GM18951 (cell line): Measurements from ENCODE around the gene RPH3AL.

Experiments
- POLR2A ChIP-seq: IDR thresholded peaks from 4 replicates; pipeline ENCODE4 v1.6.1; 2011; ENCODE audit warnings: mild to moderate bottlenecking; ENCODE audit not compliant: insufficient read length, insufficient read depth; ENCODE audit errors: extremely low read depth
- in situ Hi-C: fragments of 300-500 bp; cut with MboI; formaldehyde crosslinking; loops from one replicate; pipeline ENCODE4 v1.12.0; 2022; ENCODE audit warnings: low sequenced_read_pairs, mixed read lengths, inconsistent platforms; ENCODE audit not compliant: unreplicated experiment

RPH3AL gene

GRCh38 chr17:352421-353212 is at the start of gene RPH3AL:
Gene RPH3AL (minus strand): TSS chr17:352807. CDS start chr17:327543, 25,264 bp downstream.
- TF ChIP-seq POLR2A, result no peak
- in situ Hi-C loops, result no loop called here

DNA sequence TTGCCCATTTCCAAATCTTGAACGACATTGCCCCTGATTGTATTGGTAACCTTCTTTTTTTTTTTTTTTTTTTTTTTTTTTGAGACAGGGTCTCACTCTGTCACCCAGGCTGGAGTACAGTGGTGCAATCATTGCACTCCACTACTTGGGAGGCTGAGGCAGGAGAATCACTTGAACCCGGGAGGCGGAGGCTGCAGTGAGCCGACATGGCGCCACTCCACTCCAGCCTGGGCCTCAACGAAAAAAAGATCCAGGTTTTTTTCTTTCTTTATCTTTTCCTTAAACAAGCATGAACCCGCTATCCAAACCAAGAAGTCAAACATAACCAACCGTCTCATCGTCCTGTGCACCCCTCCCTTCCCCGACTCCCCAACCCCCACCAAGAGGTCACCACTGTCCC is 47.6 kb upstream of the RPH3AL start:
- no peak for TF ChIP-seq POLR2A
- in situ Hi-C loops, result no loop called here

- TF ChIP-seq POLR2A, result no peak
- in situ Hi-C loops, result no loop called here
Measured at GRCh38 chr17:396788-397187, 44.2 kb upstream of the RPH3AL start.

GRCh38 chr17:395974-396373 is 43.4 kb upstream of the RPH3AL start:
- TF ChIP-seq POLR2A, result no peak
- in situ Hi-C loops, result no loop called here

DNA sequence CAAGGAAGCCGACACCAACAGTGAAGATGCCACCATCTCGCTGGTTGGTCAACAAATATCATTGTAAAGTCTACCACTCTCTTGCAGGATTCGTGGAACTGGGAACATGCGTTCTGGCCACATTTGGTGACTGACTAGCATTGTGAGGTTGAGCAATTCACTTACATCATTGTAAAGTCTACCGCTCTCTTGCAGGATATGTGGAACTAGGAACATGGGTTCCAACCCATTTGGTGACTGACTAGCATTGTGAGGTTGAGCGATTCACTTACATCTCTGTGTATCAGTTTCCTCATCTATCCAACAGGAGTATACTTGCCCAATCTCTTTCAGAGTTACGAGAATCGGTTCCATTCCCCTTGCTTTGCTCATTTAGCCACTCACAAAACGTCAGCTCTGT is 42.6 kb upstream of the RPH3AL start:
- TF ChIP-seq POLR2A, result no peak
- in situ Hi-C loops, result no loop called here

GRCh38 chr17:394718-395095 is 42.1 kb upstream of the RPH3AL start:
- TF ChIP-seq POLR2A, result no peak
- in situ Hi-C loops, result no loop called here

GRCh38 chr17:393806-394717 is 41.5 kb upstream of the RPH3AL start:
- TF ChIP-seq POLR2A, result no peak
- in situ Hi-C loops, result no loop called here

GRCh38 chr17:391850-392249 is 39.2 kb upstream of the RPH3AL start:
- TF ChIP-seq POLR2A, result no peak
- in situ Hi-C loops, result no loop called here

GRCh38 chr17:390025-390424 is 37.4 kb upstream of the RPH3AL start:
- no peak for TF ChIP-seq POLR2A
- in situ Hi-C loops, result no loop called here

DNA sequence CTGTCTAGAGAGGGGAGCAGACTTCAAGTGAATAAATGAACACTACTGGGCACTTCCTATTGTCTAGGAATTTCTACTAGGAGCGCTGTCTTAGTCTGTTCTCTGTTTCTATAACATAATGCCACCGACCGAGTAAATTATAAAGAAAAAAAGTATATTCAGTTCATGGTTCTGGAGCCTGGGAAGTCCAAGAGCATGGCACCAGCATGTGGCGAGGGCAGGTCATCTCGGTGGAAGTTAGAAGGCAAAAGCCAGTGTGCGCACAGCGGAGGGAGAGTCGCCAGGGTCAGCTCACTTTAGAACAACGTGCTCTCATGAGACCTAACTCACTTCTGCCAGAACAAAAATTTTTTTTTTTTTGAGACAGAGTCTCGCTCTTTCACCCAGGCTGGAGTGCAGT is 35.5 kb upstream of the RPH3AL start:
- in situ Hi-C loops, result no loop called here

DNA sequence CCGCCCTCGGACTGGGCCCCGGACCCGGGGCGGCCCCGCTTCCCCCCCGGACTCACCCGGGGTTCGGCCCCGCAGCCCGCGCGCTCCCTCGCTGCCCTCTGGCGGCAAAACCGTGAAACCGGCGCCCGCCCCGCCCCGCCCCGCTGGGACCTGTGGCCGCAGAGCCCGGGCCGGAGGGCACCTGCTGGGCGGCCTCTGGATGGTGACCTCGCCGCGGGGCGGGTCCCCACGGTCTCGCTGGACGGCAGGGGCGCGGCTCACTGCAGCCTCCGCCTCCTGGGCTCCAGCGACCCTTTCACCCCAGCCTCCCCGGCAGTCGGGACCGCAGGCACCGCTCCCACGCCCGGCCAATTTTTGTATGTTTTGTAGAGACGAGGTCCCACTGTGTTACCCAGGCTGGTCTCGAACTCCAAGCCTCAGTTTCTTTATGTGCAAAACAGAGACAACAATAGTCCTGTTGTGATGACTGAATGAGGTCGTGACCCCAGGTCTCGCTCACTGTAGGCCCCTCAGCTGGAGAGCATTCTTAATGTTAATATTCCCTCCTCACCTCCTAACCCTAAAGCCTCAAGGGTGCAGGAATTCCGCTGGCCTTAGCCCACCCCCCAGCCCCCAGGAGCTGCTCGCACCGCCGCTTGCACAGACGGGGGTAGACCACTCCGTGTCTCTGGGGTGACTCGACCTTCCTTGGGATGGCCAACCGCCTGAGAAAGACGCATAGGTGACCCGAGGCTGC is 33.7 kb upstream of the RPH3AL start:
- in situ Hi-C loops, result no loop called here

More for the DNA sequence above, 35.5 kb upstream of the RPH3AL start:
- no peak for TF ChIP-seq POLR2A

GRCh38 chr17:385836-386140 is 33.2 kb upstream of the RPH3AL start:
- in situ Hi-C loops, result no loop called here

More for the DNA sequence above, 33.7 kb upstream of the RPH3AL start:
- no peak for TF ChIP-seq POLR2A

DNA sequence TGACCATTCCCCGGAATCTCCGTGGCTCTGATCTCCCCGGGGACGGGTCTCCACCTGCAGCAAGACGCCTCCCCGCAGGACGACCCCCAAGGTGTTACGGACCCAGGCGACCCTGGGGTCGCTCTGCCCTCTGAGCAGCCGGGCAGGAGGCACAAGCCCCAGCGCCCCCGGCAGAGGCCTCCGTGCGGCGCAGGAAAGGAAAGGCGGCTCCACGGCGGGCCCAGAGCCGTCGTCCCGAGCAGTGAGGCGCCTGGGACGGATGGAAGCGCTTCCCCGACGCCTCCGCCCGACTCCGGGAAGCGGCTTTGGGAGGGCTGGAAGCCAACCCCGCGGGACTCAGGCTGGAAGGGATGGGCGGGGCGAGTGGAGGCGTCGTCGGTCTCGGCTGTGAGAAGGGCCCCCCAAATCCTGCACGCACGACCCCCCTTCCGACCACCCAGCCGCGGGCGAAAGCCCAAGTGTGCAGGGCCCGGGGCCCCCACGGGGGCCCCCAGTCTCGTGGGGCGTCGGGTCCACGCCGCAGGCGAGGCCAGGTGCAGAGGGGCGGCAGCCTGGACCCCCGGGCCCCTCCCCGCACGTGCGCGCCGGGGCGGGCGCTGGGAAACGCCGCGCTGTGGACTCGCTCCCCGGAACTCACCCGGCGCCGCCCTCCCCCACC is 32.7 kb upstream of the RPH3AL start:
- in situ Hi-C loops, result no loop called here

More at GRCh38 chr17:385836-386140, 33.2 kb upstream of the RPH3AL start:
- no peak for TF ChIP-seq POLR2A

More for the DNA sequence above, 32.7 kb upstream of the RPH3AL start:
- no peak for TF ChIP-seq POLR2A
